WTC11 (cell line): ENCODE measurements around the gene CFAP77. TPM values are rescaled to one million over a fixed set of nuclear protein-coding genes. Genes with fewer than 3 reads are reported as not detected.

ENCODE experiments used
- ATAC-seq: fragments of 200-7000 bp; cut with Tn5 transposase; 2 replicates; pipeline ENCODE4 v1.10.0; 2021; ENCODE audit warnings: mild to moderate bottlenecking, moderate library complexity
- CTCF ChIA-PET: fragments of 300-600 bp; sonication (Branson Sonifier 250); formaldehyde crosslinking; loops from one replicate; lab custom pipeline; 2021; ENCODE audit warnings: antibody characterized with exemption; lab: Charles Lee
- POLR2A ChIA-PET: fragments of 350-600 bp; sonication (Branson Sonifier 250); formaldehyde crosslinking; loops from one replicate; lab custom pipeline; 2021; ENCODE audit warnings: antibody characterized with exemption; lab: Charles Lee
- DNase-seq: peaks from one replicate; pipeline ENCODE4 v3.0.0; 2021; ENCODE audit warnings: low spot score
- H3K27ac Mint-ChIP-seq: 2 replicates; pipeline ENCODE4 v1.8.0; 2021; ENCODE audit warnings: mixed read lengths
- H3K27me3 Mint-ChIP-seq: 2 replicates; pipeline ENCODE4 v1.8.0; 2021; ENCODE audit warnings: low read depth, mild to moderate bottlenecking, moderate library complexity, mixed read lengths
- H3K36me3 Mint-ChIP-seq: 2 replicates; pipeline ENCODE4 v1.8.0; 2021; ENCODE audit warnings: mixed read lengths
- H3K4me1 Mint-ChIP-seq: 2 replicates; pipeline ENCODE4 v1.8.0; 2022; ENCODE audit warnings: mixed read lengths
- H3K4me3 Mint-ChIP-seq: 2 replicates; pipeline ENCODE4 v1.8.0; 2021; ENCODE audit warnings: mild to moderate bottlenecking, moderate library complexity, mixed read lengths
- H3K9me3 Mint-ChIP-seq: 2 replicates; pipeline ENCODE4 v1.8.0; 2021; ENCODE audit warnings: mixed read lengths
- CBFB ChIP-seq: sonication (generic); formaldehyde crosslinking; IDR thresholded peaks from 2 replicates; pipeline ENCODE4 v1.8.1; 2022; ENCODE audit warnings: mild to moderate bottlenecking, low read depth, missing genetic modification reagents
- IRF2 ChIP-seq: sonication (generic); formaldehyde crosslinking; IDR thresholded peaks from 2 replicates; pipeline ENCODE4 v1.8.0; 2022; ENCODE audit warnings: low read depth, missing genetic modification reagents, borderline replicate concordance
- MXD4 ChIP-seq: fragments of 250-450 bp; sonication (Bioruptor Pico); IDR thresholded peaks from 2 replicates; pipeline ENCODE4 v1.8.0; 2021; ENCODE audit warnings: mild to moderate bottlenecking, moderate library complexity, borderline replicate concordance
- MYBL2 ChIP-seq: sonication (generic); formaldehyde crosslinking; IDR thresholded peaks from 2 replicates; pipeline ENCODE4 v1.8.1; 2023; ENCODE audit warnings: mild to moderate bottlenecking, moderate library complexity, missing genetic modification reagents
- NFYB ChIP-seq: sonication (generic); formaldehyde crosslinking; conservative IDR thresholded peaks from 2 replicates; pipeline ENCODE4 v1.8.0; 2022; ENCODE audit warnings: low read depth, missing genetic modification reagents
- PRRX2 ChIP-seq: fragments of 250-450 bp; sonication (Bioruptor Pico); IDR thresholded peaks from 2 replicates; pipeline ENCODE4 v1.8.0; 2021; ENCODE audit warnings: mild to moderate bottlenecking
- RORB ChIP-seq: fragments of 250-450 bp; sonication (Bioruptor Pico); IDR thresholded peaks from 2 replicates; pipeline ENCODE4 v1.9.0; 2021; ENCODE audit warnings: mild to moderate bottlenecking
- ZNF671 ChIP-seq: fragments of 250-450 bp; sonication (Bioruptor Pico); IDR thresholded peaks from 2 replicates; pipeline ENCODE4 v1.8.0; 2021; ENCODE audit warnings: mild to moderate bottlenecking
- total RNA-seq: library from RNA; stranded (reverse); gene quantifications from 3 replicates; pipeline ENCODE4 v1.2.3, GENCODE V29; 2021
- TF ChIP-seq, protein P1 (sequence below): sonication (generic); formaldehyde crosslinking; IDR thresholded peaks from 2 replicates; pipeline ENCODE4 v1.8.0; 2022; ENCODE audit warnings: missing genetic modification reagents
- TF ChIP-seq, protein P2 (sequence below): sonication (generic); formaldehyde crosslinking; IDR thresholded peaks from 2 replicates; pipeline ENCODE4 v1.8.1; 2022; ENCODE audit warnings: mild to moderate bottlenecking, moderate library complexity, missing genetic modification reagents
- TF ChIP-seq, protein P3 (sequence below): sonication (generic); formaldehyde crosslinking; conservative IDR thresholded peaks from 2 replicates; pipeline ENCODE4 v1.8.1; 2023; ENCODE audit warnings: mild to moderate bottlenecking, low read depth, missing genetic modification reagents, moderate library complexity
- TF ChIP-seq, protein P4 (sequence below): fragments of 250-450 bp; sonication (Bioruptor Pico); IDR thresholded peaks from 2 replicates; pipeline ENCODE4 v1.9.0; 2021; ENCODE audit warnings: mild to moderate bottlenecking, borderline replicate concordance
- TF ChIP-seq, protein P5 (sequence below): sonication (generic); formaldehyde crosslinking; IDR thresholded peaks from 2 replicates; pipeline ENCODE4 v1.8.1; 2022; ENCODE audit warnings: mild to moderate bottlenecking, missing genetic modification reagents, moderate library complexity, borderline replicate concordance
- TF ChIP-seq, protein P6 (sequence below): fragments of 250-450 bp; sonication (Bioruptor Pico); IDR thresholded peaks from 2 replicates; pipeline ENCODE4 v1.9.0; 2021; ENCODE audit warnings: mild to moderate bottlenecking
- TF ChIP-seq, protein P7 (sequence below): sonication (generic); formaldehyde crosslinking; IDR thresholded peaks from 2 replicates; pipeline ENCODE4 v1.8.0; 2022; ENCODE audit warnings: mild to moderate bottlenecking, missing genetic modification reagents

Gene CFAP77
- total RNA-seq, 1 experiment from 2014 or later = 1.2 TPM

DNA sequence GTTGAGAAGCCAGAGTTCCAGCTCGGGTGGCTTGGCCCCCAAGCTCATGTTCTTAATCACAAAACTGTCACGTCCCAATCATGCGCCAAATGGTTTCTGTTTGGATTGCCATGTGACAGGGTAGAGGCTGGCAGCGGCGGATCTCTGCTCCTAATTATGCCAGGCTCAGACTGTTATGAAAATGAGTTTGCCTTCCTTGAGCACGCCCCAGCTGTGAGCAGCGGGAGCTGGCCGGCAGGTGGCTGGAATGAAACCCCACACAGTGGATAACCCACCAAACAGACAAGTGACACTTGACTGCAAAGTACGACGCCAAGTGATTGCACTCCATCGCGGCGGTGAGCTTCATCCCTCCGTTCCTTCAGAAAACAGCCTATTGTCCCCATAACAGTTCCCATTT lies 75.4 kb downstream of the CFAP77 start:
- ChIA-PET POLR2A (no interaction called here), CTCF (interaction anchor here (0.7 to 2.5 kb wide), 3 partner anchors 61 to 537 kb away, joined by 3 to 9 read pairs (median 3); no protein-coding TSS in a partner anchor)
- Mint-ChIP-seq H3K9me3 (no peaks in the 10 kb centered on the region), H3K4me3 (no peak overlapping the region)
- no peak for ATAC-seq
- no peak for TF ChIP-seq PRRX2 (CRISPR knock-in tag)
- TF ChIP-seq MXD4 = no peak
- TF ChIP-seq, protein P1, sequence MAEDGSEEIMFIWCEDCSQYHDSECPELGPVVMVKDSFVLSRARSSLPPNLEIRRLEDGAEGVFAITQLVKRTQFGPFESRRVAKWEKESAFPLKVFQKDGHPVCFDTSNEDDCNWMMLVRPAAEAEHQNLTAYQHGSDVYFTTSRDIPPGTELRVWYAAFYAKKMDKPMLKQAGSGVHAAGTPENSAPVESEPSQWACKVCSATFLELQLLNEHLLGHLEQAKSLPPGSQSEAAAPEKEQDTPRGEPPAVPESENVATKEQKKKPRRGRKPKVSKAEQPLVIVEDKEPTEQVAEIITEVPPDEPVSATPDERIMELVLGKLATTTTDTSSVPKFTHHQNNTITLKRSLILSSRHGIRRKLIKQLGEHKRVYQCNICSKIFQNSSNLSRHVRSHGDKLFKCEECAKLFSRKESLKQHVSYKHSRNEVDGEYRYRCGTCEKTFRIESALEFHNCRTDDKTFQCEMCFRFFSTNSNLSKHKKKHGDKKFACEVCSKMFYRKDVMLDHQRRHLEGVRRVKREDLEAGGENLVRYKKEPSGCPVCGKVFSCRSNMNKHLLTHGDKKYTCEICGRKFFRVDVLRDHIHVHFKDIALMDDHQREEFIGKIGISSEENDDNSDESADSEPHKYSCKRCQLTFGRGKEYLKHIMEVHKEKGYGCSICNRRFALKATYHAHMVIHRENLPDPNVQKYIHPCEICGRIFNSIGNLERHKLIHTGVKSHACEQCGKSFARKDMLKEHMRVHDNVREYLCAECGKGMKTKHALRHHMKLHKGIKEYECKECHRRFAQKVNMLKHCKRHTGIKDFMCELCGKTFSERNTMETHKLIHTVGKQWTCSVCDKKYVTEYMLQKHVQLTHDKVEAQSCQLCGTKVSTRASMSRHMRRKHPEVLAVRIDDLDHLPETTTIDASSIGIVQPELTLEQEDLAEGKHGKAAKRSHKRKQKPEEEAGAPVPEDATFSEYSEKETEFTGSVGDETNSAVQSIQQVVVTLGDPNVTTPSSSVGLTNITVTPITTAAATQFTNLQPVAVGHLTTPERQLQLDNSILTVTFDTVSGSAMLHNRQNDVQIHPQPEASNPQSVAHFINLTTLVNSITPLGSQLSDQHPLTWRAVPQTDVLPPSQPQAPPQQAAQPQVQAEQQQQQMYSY (CRISPR knock-in tag) = no peak
- no peak for TF ChIP-seq IRF2 (CRISPR knock-in tag)
- TF ChIP-seq, protein P2, sequence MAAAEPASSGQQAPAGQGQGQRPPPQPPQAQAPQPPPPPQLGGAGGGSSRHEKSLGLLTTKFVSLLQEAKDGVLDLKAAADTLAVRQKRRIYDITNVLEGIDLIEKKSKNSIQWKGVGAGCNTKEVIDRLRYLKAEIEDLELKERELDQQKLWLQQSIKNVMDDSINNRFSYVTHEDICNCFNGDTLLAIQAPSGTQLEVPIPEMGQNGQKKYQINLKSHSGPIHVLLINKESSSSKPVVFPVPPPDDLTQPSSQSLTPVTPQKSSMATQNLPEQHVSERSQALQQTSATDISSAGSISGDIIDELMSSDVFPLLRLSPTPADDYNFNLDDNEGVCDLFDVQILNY = no peak
- TF ChIP-seq RORB (CRISPR knock-in tag) = no peak
- TF ChIP-seq, protein P3, sequence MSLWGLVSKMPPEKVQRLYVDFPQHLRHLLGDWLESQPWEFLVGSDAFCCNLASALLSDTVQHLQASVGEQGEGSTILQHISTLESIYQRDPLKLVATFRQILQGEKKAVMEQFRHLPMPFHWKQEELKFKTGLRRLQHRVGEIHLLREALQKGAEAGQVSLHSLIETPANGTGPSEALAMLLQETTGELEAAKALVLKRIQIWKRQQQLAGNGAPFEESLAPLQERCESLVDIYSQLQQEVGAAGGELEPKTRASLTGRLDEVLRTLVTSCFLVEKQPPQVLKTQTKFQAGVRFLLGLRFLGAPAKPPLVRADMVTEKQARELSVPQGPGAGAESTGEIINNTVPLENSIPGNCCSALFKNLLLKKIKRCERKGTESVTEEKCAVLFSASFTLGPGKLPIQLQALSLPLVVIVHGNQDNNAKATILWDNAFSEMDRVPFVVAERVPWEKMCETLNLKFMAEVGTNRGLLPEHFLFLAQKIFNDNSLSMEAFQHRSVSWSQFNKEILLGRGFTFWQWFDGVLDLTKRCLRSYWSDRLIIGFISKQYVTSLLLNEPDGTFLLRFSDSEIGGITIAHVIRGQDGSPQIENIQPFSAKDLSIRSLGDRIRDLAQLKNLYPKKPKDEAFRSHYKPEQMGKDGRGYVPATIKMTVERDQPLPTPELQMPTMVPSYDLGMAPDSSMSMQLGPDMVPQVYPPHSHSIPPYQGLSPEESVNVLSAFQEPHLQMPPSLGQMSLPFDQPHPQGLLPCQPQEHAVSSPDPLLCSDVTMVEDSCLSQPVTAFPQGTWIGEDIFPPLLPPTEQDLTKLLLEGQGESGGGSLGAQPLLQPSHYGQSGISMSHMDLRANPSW = no peak
- TF ChIP-seq, protein P4, sequence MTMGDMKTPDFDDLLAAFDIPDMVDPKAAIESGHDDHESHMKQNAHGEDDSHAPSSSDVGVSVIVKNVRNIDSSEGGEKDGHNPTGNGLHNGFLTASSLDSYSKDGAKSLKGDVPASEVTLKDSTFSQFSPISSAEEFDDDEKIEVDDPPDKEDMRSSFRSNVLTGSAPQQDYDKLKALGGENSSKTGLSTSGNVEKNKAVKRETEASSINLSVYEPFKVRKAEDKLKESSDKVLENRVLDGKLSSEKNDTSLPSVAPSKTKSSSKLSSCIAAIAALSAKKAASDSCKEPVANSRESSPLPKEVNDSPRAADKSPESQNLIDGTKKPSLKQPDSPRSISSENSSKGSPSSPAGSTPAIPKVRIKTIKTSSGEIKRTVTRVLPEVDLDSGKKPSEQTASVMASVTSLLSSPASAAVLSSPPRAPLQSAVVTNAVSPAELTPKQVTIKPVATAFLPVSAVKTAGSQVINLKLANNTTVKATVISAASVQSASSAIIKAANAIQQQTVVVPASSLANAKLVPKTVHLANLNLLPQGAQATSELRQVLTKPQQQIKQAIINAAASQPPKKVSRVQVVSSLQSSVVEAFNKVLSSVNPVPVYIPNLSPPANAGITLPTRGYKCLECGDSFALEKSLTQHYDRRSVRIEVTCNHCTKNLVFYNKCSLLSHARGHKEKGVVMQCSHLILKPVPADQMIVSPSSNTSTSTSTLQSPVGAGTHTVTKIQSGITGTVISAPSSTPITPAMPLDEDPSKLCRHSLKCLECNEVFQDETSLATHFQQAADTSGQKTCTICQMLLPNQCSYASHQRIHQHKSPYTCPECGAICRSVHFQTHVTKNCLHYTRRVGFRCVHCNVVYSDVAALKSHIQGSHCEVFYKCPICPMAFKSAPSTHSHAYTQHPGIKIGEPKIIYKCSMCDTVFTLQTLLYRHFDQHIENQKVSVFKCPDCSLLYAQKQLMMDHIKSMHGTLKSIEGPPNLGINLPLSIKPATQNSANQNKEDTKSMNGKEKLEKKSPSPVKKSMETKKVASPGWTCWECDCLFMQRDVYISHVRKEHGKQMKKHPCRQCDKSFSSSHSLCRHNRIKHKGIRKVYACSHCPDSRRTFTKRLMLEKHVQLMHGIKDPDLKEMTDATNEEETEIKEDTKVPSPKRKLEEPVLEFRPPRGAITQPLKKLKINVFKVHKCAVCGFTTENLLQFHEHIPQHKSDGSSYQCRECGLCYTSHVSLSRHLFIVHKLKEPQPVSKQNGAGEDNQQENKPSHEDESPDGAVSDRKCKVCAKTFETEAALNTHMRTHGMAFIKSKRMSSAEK (CRISPR knock-in tag) = no peak
- TF ChIP-seq, all 79 proteins: peak for 0
- DNase-seq = no peak
- Mint-ChIP-seq H3K36me3 (no peaks in the 10 kb centered on the region), H3K4me1 (peaks cover 12% of the 10 kb centered on the region), H3K27ac (no peak overlapping the region), H3K27me3 (no peaks in the 10 kb centered on the region)

DNA sequence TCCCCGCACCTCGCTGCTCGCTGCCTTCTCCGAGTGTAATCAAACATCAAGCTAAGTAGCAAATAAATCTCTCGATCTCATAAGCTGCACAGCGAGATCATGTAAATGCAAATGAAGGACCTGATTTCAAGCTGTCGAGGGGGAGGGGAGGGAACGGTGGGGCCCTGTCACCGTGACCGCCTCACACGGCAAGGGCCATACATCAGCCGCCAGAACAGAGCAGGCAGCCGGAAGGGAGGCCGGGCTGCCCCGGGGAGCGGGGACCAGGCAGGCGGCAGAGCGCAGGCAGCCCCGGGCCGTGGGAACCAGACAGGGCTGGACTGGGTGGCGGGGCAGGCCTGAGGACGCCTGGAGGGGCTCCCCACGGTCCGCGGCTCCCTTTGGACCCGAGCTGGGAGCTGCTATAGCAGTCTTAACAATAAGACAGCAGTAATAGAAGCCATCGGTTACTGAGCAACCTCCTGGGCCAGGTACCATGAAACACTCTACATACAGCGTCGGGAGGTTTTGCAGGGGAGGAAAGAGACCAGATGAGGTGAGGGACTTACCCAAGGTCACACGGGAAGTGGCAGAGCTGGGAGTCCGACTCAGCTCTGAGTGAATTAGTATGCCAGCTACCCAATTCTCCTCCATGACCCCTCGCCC lies 76.8 kb downstream of the CFAP77 start:
- Mint-ChIP-seq H3K36me3 (no peaks in the 10 kb centered on the region), H3K4me3 (no peak overlapping the region), H3K27ac (peak overlapping the region; percentile 74), H3K4me1 (peaks cover 10% of the 10 kb centered on the region), H3K9me3 (peaks cover 2% of the 10 kb centered on the region; the same call in 1 of the 2 replicates), H3K27me3 (no peaks in the 10 kb centered on the region)
- POLR2A ChIA-PET = no interaction called here
- DNase-seq (no peak), ATAC-seq (peak; percentile 65)
- CTCF ChIA-PET = interaction anchor here (0.7 to 2.5 kb wide), 5 partner anchors 28 to 74 kb away, joined by 3 to 9 read pairs (median 3); no protein-coding TSS in a partner anchor
- TF ChIP-seq CBFB (CRISPR knock-in tag) (no peak), ZNF671 (CRISPR knock-in tag) (no peak), RORB (CRISPR knock-in tag) (no peak), MYBL2 (CRISPR knock-in tag) (no peak), NFYB (no peak), IRF2 (CRISPR knock-in tag) (no peak)
- TF ChIP-seq, protein P5, sequence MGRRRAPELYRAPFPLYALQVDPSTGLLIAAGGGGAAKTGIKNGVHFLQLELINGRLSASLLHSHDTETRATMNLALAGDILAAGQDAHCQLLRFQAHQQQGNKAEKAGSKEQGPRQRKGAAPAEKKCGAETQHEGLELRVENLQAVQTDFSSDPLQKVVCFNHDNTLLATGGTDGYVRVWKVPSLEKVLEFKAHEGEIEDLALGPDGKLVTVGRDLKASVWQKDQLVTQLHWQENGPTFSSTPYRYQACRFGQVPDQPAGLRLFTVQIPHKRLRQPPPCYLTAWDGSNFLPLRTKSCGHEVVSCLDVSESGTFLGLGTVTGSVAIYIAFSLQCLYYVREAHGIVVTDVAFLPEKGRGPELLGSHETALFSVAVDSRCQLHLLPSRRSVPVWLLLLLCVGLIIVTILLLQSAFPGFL (CRISPR knock-in tag) = no peak
- TF ChIP-seq, protein P6, sequence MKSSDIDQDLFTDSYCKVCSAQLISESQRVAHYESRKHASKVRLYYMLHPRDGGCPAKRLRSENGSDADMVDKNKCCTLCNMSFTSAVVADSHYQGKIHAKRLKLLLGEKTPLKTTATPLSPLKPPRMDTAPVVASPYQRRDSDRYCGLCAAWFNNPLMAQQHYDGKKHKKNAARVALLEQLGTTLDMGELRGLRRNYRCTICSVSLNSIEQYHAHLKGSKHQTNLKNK (CRISPR knock-in tag) = no peak
- TF ChIP-seq, protein P7, sequence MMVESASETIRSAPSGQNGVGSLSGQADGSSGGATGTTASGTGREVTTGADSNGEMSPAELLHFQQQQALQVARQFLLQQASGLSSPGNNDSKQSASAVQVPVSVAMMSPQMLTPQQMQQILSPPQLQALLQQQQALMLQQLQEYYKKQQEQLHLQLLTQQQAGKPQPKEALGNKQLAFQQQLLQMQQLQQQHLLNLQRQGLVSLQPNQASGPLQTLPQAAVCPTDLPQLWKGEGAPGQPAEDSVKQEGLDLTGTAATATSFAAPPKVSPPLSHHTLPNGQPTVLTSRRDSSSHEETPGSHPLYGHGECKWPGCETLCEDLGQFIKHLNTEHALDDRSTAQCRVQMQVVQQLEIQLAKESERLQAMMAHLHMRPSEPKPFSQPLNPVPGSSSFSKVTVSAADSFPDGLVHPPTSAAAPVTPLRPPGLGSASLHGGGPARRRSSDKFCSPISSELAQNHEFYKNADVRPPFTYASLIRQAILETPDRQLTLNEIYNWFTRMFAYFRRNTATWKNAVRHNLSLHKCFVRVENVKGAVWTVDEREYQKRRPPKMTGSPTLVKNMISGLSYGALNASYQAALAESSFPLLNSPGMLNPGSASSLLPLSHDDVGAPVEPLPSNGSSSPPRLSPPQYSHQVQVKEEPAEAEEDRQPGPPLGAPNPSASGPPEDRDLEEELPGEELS (CRISPR knock-in tag) = no peak
